AG09319 (cell line): Measurements from ENCODE around the gene DOK5.
A peak's percentile ranks its signal among the peaks of the same experiment; 100 is the strongest.

Experiments
- DNase-seq: peaks from one replicate; pipeline ENCODE4 v3.0.0-alpha.2; 2010; ENCODE audit warnings: low read depth; ENCODE audit errors: extremely low read depth
- CTCF ChIP-seq: IDR thresholded peaks from 2 replicates; pipeline ENCODE4 v1.5.1; 2011; ENCODE audit warnings: low read depth, mild to moderate bottlenecking, inconsistent platforms, low read length, moderate library complexity

Gene DOK5

GRCh38 chr20:54661265-54661664 lies 185.9 kb downstream of the DOK5 start:
- DNase-seq: no peak
- no peak for TF ChIP-seq CTCF

- TF ChIP-seq CTCF: no peak
- DNase-seq: no peak
Measured at GRCh38 chr20:54661880-54662465, 186.6 kb downstream of the DOK5 start.

- no peak for DNase-seq
- no peak for TF ChIP-seq CTCF
Measured at GRCh38 chr20:54665812-54666211, 190.4 kb downstream of the DOK5 start.

GRCh38 chr20:54668271-54669039 lies 193.1 kb downstream of the DOK5 start:
- TF ChIP-seq CTCF: peak; percentile 67

GRCh38 chr20:54669040-54669363 lies 193.6 kb downstream of the DOK5 start:
- DNase-seq: no peak
- no peak for TF ChIP-seq CTCF

More at GRCh38 chr20:54668271-54669039, 193.1 kb downstream of the DOK5 start:
- DNase-seq: no peak

GRCh38 chr20:54678253-54678652 lies 202.9 kb downstream of the DOK5 start:
- no peak for TF ChIP-seq CTCF
- DNase-seq: no peak

GRCh38 chr20:54680439-54680838 lies 205.0 kb downstream of the DOK5 start:
- no peak for DNase-seq
- TF ChIP-seq CTCF: no peak
